ENCODE measurements around the gene ARL5B.

ARL5B gene

DNA sequence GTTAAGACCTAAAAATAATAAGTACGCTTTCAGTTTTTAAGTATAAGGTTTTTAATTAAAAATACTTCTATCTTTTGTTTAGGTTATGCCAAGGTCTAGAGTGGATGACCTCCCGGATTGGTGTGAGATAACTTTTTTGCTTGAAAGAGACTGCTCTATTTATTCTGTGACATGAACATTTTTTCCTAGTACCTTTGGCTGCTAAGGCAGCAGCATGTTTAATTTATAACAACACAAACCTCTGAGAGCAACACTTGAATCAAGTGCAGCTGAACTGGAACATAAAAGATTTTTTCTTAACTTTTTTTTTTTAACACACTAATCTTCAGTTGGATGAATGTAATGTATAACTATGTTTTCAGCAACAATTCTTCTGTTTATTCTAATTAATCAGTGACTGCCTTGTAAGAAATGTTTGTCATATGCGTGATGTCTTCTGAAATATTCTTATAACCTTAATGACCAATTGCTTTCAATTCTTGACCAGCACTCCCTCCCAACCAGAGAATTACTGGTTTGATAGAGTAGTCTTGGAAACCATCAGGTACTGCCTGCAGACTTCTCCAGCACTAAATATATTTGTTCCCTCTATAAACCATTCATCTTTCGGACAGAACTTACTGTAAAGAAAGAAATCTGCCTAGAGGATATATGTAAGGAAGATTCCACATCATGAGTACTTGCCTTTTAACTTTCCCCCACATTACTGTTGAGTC is 16.0 kb downstream of the ARL5B start:
- CTCF ChIA-PET, result no interaction called here
- POLR2A ChIA-PET, result no interaction called here
- no peaks in the 10 kb centered on the region for H3K4me1 ChIP-seq (ENCODE audit: control insufficient read depth, insufficient read depth, low read length)
- no peak overlapping the region for H3K4me3 ChIP-seq (ENCODE audit: low read depth, low read length)
- H3K27ac ChIP-seq (ENCODE audit: extremely low read depth, low read depth, low read length), result no peak overlapping the region
- no peaks in the 10 kb centered on the region for H3K9me3 ChIP-seq (ENCODE audit: control insufficient read depth, insufficient read depth, low read depth, low read length)
- TF ChIP-seq KLF9 (tag by site-specific recombination; IDR thresholded peaks at IDR 0.05; ENCODE audit: low read depth) (no peak), GLI2 (tag by site-specific recombination; IDR thresholded peaks at IDR 0.05; ENCODE audit: borderline replicate concordance, low read depth) (no peak), ZNF239 (tag by site-specific recombination; IDR thresholded peaks at IDR 0.05) (no peak), ZFP3 (tag by site-specific recombination; IDR thresholded peaks at IDR 0.05; ENCODE audit: low read depth) (no peak), ZNF660 (tag by site-specific recombination; IDR thresholded peaks at IDR 0.05) (no peak), ZNF529 (tag by site-specific recombination; IDR thresholded peaks at IDR 0.05; ENCODE audit: insufficient replicate concordance) (no peak), SP2 (tag by site-specific recombination; IDR thresholded peaks at IDR 0.05) (no peak), OVOL3 (tag by site-specific recombination; IDR thresholded peaks at IDR 0.05) (no peak), MZF1 (tag by site-specific recombination; IDR thresholded peaks at IDR 0.05; ENCODE audit: borderline replicate concordance) (no peak), GLIS2 (tag by site-specific recombination; IDR thresholded peaks at IDR 0.05) (no peak), GLIS1 (tag by site-specific recombination; IDR thresholded peaks at IDR 0.05) (no peak), ZNF169 (tag by site-specific recombination; IDR thresholded peaks at IDR 0.05) (no peak), ZNF2 (tag by site-specific recombination; IDR thresholded peaks at IDR 0.05) (no peak), ZNF202 (tag by site-specific recombination; IDR thresholded peaks at IDR 0.05; ENCODE audit: borderline replicate concordance) (no peak), ZNF571 (tag by site-specific recombination; IDR thresholded peaks at IDR 0.05) (no peak)
- TF ChIP-seq, protein P1, sequence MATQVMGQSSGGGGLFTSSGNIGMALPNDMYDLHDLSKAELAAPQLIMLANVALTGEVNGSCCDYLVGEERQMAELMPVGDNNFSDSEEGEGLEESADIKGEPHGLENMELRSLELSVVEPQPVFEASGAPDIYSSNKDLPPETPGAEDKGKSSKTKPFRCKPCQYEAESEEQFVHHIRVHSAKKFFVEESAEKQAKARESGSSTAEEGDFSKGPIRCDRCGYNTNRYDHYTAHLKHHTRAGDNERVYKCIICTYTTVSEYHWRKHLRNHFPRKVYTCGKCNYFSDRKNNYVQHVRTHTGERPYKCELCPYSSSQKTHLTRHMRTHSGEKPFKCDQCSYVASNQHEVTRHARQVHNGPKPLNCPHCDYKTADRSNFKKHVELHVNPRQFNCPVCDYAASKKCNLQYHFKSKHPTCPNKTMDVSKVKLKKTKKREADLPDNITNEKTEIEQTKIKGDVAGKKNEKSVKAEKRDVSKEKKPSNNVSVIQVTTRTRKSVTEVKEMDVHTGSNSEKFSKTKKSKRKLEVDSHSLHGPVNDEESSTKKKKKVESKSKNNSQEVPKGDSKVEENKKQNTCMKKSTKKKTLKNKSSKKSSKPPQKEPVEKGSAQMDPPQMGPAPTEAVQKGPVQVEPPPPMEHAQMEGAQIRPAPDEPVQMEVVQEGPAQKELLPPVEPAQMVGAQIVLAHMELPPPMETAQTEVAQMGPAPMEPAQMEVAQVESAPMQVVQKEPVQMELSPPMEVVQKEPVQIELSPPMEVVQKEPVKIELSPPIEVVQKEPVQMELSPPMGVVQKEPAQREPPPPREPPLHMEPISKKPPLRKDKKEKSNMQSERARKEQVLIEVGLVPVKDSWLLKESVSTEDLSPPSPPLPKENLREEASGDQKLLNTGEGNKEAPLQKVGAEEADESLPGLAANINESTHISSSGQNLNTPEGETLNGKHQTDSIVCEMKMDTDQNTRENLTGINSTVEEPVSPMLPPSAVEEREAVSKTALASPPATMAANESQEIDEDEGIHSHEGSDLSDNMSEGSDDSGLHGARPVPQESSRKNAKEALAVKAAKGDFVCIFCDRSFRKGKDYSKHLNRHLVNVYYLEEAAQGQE (tag by site-specific recombination; IDR thresholded peaks at IDR 0.05), result no peak
- TF ChIP-seq, protein P2, sequence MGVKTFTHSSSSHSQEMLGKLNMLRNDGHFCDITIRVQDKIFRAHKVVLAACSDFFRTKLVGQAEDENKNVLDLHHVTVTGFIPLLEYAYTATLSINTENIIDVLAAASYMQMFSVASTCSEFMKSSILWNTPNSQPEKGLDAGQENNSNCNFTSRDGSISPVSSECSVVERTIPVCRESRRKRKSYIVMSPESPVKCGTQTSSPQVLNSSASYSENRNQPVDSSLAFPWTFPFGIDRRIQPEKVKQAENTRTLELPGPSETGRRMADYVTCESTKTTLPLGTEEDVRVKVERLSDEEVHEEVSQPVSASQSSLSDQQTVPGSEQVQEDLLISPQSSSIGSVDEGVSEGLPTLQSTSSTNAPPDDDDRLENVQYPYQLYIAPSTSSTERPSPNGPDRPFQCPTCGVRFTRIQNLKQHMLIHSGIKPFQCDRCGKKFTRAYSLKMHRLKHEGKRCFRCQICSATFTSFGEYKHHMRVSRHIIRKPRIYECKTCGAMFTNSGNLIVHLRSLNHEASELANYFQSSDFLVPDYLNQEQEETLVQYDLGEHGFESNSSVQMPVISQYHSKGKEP (tag by site-specific recombination; IDR thresholded peaks at IDR 0.05), result no peak
- TF ChIP-seq, protein P3, sequence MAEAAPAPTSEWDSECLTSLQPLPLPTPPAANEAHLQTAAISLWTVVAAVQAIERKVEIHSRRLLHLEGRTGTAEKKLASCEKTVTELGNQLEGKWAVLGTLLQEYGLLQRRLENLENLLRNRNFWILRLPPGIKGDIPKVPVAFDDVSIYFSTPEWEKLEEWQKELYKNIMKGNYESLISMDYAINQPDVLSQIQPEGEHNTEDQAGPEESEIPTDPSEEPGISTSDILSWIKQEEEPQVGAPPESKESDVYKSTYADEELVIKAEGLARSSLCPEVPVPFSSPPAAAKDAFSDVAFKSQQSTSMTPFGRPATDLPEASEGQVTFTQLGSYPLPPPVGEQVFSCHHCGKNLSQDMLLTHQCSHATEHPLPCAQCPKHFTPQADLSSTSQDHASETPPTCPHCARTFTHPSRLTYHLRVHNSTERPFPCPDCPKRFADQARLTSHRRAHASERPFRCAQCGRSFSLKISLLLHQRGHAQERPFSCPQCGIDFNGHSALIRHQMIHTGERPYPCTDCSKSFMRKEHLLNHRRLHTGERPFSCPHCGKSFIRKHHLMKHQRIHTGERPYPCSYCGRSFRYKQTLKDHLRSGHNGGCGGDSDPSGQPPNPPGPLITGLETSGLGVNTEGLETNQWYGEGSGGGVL (tag by site-specific recombination; IDR thresholded peaks at IDR 0.05), result no peak
- TF ChIP-seq, protein P4, sequence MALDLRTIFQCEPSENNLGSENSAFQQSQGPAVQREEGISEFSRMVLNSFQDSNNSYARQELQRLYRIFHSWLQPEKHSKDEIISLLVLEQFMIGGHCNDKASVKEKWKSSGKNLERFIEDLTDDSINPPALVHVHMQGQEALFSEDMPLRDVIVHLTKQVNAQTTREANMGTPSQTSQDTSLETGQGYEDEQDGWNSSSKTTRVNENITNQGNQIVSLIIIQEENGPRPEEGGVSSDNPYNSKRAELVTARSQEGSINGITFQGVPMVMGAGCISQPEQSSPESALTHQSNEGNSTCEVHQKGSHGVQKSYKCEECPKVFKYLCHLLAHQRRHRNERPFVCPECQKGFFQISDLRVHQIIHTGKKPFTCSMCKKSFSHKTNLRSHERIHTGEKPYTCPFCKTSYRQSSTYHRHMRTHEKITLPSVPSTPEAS (tag by site-specific recombination; IDR thresholded peaks at IDR 0.05), result no peak
- TF ChIP-seq, protein P5, sequence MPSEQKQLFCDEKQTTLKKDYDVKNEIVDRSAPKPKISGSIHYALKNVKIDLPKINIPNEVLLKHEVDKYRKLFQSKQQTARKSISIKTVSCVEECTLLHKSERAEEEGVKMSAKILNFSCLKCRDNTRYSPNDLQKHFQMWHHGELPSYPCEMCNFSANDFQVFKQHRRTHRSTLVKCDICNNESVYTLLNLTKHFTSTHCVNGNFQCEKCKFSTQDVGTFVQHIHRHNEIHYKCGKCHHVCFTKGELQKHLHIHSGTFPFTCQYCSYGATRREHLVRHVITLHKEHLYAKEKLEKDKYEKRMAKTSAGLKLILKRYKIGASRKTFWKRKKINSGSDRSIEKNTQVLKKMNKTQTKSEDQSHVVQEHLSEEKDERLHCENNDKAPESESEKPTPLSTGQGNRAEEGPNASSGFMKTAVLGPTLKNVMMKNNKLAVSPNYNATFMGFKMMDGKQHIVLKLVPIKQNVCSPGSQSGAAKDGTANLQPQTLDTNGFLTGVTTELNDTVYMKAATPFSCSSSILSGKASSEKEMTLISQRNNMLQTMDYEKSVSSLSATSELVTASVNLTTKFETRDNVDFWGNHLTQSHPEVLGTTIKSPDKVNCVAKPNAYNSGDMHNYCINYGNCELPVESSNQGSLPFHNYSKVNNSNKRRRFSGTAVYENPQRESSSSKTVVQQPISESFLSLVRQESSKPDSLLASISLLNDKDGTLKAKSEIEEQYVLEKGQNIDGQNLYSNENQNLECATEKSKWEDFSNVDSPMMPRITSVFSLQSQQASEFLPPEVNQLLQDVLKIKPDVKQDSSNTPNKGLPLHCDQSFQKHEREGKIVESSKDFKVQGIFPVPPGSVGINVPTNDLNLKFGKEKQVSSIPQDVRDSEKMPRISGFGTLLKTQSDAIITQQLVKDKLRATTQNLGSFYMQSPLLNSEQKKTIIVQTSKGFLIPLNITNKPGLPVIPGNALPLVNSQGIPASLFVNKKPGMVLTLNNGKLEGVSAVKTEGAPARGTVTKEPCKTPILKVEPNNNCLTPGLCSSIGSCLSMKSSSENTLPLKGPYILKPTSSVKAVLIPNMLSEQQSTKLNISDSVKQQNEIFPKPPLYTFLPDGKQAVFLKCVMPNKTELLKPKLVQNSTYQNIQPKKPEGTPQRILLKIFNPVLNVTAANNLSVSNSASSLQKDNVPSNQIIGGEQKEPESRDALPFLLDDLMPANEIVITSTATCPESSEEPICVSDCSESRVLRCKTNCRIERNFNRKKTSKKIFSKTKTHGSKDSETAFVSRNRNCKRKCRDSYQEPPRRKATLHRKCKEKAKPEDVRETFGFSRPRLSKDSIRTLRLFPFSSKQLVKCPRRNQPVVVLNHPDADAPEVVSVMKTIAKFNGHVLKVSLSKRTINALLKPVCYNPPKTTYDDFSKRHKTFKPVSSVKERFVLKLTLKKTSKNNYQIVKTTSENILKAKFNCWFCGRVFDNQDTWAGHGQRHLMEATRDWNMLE (tag by site-specific recombination; conservative IDR thresholded peaks at IDR 0.05; ENCODE audit: low read depth), result no peak
- H3K36me3 ChIP-seq (ENCODE audit: control insufficient read depth in 2 of 2, insufficient read depth in 1 of 2, low read length in 2 of 2), result peaks cover 33 to 53% of the 10 kb centered on the region in 2 experiments

All from HEK293 (cell line).